Fibroblast of skin of right biceps (primary cell): ENCODE results near the gene CORO1C.

Experiments used
- DNase-seq: peaks from one replicate; pipeline ENCODE4 v3.0.0-alpha.2; 2013

Gene CORO1C

DNA sequence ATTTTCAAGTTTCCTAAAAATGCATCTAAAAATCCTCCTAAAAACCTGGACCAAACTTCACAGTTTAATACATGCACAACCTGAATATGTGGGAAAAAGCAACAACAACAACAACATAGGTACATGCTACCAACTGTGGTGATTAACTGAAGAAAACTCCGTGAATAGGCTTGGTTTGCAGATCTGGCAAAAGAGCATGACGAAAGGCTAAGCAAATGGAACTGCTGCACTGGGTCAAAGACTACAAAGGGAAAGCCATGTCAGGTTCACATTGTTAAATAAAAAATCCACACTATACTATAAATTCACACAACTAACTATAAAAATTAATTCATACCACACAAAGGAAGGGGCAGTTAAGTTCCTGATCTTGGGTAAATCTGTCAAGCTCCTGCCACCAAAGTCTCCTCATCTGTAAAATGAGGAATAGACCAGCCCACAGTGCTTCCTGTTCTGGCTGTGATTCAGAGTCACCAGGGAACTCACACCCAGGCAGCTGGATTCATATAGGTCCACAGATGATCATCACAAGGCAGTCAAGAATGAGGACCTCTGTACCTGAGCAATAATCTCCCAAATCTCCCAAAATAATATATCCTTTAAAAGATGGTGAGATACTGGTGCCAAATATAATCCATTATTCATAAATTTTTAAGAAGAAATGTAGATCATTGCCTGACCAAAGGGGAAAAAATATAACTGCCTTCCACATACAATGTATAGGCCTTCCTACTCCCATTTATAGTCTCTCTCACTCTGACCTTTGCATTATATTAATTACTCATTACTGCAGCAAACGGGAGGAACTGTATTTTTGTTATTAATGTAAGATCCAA, 7.0 kb downstream of the CORO1C start:
- DNase-seq, result peak; percentile 69

DNA sequence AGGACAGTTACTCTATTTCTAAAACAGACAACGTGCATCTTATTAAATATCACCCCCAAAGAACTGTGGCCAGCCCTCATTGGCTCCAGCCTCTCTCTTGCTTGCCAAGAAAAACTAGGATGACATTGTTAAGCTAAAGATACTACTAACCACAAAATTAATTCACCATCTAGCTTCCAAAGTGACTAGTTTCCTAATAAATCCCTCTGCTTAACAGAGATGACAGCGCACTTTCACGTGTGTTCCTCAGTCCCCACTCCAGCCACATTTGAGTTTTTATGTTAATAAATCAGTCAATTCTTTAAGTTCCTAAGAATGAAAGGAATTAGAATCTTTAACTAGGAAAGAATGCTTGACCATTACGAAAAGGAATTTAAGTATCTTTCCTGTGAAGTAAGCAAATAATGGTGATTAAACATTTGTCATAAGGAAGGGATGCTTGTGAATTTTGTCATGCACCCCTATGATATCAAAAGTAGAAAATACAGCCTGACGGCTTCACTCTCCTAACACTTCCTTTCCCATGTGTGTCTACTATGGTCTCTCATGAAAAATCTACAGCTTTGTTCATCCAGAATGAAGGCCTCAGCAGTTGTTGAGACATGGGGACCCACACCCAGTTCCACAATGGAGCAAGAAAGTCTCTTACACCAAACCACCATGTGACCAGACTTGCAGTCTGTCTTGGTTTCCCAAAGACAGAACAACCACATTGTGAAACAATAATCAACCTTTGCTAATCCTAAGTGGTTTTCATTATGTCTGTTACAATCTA, 8.1 kb downstream of the CORO1C start:
- peak; percentile 99 for DNase-seq

DNA sequence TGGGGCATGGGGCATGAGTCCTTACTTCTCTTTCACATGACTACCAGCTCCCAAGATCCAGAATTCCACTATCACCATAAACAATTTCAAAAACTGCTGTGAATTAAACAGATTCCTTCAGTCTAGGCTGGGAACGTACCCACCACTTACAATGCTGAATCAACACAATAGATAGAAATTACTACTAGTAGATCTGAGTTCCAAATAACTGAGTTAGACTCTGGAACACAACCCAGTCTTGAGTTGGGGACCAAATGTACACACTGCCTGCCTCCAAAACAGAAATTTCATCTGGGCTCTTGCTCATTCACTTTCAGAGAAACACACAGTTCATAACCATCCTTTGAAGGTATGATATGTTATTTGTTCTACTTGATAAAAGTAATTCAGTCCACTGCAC, 8.9 kb downstream of the CORO1C start:
- no peak for DNase-seq

DNA sequence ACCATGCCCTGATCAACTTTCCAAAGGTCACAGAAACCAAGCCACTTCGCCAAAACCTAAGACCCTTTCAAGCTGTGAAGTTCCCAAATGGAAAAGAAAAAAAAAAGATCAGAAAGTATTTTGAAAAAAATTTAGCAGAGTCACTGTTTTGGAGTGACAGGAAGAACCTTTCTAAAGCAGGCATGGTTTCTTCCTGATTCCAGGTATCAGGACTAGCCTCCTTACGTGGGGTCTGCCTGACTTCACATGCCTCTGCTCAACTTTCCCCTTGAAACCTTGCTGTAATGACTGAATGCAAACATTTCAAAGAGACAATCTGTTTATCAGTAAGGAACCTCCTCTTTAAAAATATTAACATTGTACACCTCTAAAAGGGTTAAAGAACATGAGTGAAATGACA, 9.5 kb downstream of the CORO1C start:
- DNase-seq, result no peak

DNA sequence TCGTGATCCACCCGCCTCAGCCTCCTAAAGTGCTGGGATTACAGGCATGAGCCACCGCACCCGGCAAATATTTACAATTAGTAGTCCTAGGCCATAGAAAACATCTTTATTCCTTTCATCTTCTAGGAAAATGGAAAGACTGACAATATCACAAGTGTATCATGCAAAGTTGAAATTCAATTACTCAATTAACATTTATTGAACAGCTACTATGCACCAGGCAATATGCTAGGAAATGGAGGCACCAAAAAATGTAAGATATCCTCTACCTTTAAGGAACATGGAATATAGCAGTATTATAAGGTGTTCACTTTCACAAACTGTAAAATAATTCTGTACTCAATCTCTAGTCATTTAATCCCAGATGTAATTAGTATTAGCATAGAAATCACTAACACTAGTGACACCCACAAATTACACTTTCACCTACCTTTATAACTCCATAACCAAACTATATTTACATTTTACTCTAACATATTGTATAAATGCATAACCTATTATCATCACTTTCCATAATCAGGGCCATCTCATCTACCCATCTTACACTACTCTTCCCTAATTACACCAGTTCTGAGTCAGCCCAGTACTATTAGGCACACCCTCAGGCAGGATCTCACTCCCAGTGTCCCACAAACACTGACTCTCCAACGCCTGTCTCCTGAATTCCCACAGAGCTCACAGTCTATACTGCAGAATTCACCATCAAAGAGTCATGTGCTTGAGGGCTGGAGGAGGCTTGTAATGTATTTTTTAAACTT, 10.4 kb downstream of the CORO1C start:
- peak; percentile 83 for DNase-seq

DNA sequence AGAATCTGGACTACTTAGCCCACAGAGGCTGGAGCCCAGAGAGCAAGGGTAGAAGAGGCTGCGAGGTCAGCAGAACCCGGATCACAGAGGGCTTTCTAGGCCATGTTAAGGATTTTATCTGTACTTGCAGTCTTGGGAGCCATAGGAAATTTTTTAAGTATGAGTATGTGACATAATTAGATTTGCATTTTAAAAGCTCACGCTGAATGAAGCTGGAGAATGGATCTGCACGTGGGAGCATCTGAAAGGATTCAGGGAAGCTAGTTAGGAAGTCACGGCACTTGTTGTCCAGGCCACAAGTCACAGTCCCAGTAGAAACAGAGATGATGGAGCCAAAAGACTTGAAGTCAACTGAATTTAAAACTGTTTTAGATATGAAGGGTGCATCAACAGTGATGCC, 14.1 kb downstream of the CORO1C start:
- DNase-seq, result peak; percentile 53

DNA sequence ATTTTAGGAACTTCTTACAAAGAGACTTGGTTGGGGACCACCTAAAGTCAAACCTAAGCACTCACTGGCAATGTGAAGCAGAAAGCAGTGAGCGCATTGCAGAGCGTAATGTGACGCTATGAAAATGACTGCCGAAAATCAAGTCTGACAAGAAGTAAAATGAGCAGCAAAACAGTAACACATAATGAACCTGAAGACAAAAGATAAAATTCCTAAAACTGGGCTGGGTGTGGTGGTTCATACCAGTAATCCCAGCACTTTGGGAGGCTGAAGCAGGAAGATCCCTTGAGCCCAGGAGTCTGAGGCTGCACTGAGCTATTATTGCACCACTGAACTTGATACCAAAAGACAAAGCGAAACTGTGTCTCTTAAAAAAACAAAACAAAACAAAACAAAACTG, 16.5 kb downstream of the CORO1C start:
- DNase-seq, result no peak

DNA sequence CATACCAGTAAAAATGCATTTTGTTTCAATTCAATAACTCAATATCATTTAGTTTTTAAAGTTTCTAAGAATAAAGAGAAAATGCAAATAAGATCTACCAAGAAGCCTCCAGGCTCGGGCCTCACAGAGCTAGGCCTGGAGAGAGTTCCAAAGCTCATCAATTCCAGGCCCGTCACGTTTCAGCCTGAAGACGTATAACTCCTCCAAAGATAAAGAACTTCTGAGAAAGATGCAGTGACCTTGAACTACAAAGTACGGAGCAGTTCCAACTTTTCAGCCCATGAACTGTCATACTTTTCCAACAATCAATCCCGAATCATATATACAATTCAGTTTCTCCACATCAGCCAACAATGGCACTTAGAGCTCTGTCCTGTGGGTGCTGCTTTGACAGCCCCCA, 17.8 kb downstream of the CORO1C start:
- no peak for DNase-seq

DNA sequence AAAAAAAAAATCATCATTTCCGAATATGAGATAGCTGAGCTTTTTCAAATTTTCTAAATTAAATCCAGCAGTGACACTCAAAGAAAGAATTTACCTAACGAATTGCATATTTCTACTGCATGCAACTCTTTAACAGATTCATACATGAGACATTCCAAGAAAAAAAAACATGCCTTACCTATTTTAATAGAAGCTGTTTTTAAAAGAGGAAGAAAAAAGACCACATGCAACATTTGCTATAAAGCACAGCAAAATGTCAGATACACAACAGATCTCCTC, 18.5 kb downstream of the CORO1C start:
- DNase-seq, result no peak

DNA sequence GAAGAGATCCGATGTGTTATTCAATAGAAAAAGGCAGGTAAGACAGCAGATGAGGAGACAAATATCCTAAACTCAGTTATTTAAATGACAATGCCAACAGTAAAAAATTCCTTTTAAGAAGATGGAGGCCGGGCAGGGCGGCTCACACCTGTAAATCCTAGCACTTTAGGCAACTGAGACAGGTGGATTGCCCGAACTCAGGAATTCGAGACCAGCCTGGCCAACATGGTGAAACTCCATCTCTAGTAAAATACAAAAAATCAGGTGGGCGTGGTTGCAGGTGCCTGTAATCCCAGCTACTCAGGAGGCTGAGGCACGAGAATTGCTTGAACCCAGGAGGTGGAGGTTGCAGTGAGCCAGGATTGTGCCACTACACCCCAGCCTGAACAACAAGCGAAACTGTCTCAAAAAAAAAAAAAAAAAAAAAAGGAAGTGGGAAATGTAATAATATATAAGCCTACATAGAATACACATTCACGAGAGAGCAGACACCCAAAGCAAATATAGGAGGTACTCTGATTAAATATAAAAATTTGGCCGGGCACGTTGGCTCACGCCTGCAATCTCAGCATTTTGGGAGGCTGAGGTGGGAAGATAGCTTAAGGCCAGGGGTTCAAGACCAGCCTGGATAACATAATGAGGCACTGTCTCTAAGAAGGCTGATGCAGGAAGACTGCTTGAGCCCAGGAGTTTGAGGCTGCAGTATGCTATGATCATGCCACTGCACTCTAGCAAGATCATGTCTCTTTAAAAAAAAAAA, 19.0 kb downstream of the CORO1C start:
- no peak for DNase-seq

DNA sequence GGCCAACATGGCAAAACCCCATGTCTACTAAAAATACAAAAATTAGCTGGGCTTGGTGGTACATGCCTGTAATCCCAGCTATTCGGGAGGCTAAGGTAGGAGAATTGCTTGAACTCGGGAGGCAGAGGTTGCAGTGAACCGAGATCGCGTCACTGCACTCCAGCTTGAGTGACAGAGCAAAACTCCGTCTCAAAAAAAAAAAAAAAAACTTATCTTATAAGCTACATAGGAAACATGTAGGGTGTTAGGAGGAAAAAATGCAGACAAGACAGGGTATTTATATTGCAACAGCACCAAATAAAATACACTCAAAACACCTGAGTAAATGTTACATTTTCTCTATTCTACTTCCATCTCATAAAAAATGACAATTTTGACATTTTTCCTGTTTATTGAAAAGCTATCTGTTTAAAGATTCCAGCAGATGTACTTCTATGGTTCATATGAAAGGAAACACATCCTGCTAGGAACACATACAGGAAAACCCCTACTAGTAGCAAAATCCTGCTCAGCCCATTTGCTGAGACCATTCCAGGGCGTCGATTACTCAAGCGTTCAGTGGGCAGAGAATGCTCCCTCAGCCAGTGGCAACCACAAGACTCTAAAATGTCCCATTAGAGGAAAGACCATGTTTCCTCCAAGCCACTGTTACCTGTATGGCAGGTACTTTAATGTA, 19.7 kb downstream of the CORO1C start:
- DNase-seq, result no peak

DNA sequence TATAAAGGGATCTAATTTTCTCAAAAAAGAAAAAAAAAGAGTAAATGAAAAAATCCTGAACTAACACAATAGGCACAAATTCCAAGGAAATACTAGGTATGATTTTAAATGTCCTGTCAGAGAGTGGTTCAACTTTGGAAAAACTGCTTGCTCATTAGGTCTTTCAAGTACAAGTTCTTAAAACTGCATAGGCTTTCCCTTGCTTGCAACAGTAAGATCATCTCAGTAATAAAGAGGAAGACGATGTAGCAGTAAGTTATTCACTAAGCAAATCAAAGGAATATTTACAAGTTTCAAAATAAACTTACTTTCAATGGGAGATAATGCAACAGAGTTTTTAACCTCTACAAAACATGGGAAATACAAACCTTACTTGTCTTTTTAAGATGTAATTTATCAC, 21.6 kb downstream of the CORO1C start:
- no peak for DNase-seq

DNA sequence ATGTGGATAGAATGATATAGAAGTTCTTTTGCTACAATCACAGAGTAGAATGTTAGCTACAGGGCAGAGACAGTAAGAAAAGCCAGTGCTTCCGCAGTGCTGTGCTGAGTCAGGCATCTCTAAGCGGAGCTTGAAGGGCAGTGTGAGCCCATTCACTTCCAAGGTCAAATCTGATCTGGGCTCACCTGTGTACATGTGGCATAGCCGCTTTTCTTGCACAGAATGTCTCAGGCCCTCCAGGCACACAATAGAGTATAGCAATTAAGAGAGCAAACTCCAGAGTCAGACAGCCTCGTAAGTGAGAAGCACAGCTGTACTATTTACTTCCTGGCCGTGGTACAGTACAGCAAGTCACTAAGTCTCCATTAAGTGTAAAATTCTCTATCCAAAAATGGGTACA, 26.8 kb downstream of the CORO1C start:
- DNase-seq, result no peak

DNA sequence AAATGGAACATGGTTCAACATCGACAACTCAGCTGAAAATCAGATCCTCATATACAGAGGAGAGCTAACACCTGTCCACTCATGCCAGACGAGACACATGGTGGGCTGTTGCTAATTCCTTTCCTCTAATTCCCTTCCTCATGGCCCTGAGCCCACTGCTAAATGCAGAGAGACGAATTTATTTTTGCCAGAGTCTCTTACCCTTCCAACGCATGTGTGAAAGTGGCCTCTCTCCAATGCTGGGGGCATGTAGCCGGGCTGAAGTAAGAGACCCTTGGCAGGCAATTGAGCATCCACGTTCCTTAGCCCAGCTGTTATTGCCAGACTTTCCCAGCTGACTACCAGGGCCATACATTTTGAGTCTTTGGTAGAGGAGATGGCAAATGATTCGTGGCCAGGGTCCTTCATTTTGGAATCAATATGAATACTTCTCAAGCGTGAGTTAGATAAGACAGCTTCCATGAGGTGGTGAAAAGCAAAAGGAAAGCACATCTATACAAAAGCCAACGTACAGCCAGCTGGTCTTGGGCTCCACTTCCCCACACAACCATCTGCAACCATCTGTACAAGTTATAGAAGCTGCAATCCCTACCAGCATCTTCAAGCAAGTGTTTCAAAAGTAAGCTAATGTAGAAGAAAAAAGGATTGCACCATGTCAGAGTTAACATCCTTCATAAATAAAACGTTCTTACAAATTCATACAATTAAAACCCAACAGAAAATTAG, 28.6 kb downstream of the CORO1C start:
- no peak for DNase-seq

DNA sequence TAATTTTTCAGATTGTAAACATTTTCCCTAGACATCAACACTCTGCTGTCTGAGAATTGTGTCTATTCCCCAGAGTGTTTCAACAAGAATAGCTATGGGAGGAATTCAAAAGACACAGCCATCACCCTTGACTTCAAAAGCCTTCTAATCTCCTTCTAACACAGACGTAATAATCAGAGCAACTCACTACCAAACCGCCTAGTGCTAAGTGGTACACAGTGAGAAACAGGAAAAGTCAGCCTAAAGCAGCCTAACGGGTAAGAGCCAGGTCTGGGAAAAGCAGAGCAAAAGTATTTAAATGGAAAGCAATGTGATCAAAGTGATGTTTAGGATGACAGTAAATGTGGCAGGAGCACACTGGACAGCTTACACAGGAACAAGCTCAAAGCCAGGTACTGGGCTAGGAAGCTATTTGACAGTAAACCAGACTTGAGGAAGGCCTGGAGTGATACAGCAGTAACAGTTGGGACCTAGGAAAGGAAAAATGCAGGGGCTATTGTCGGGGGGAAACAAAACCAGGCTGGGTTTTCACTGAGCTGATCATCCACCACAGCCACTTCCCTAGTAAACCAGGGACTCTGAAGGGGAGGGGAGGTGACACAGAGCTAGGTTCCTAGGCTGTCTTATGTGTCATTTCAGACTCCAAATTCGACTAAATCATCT, 29.4 kb downstream of the CORO1C start:
- peak; percentile 62 for DNase-seq

DNA sequence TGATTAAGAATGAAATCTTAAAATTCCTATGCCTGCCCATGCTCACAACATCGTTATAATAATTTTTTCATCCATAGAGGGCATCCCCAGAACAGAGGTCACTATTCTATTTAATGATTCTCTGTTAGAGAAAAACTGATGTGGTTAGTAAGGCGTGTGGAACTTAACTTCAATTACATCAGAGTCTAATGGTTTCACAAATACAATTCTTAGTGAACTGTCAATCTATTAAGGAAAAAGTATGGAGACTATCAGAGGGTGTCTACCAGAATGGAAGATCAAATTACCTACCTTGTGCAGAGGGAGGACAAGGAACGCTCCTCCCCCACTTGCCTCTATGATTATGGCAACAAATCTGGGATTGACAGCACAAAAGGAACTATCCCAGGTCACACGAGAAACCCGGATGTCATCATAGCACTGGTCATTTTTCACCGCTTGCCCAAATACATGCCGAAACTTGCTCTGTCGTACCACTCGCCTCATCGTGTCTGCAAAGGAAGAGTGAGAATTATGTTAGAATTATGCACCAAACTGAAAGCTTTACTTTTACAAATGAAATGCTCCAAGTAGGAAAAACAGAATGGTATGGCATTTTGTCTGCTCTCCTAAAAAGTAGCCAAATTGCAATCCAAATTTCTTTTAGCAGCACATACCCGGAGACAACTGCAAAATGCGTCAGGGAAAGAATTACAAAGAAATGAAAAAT, 30.3 kb downstream of the CORO1C start:
- no peak for DNase-seq

DNA sequence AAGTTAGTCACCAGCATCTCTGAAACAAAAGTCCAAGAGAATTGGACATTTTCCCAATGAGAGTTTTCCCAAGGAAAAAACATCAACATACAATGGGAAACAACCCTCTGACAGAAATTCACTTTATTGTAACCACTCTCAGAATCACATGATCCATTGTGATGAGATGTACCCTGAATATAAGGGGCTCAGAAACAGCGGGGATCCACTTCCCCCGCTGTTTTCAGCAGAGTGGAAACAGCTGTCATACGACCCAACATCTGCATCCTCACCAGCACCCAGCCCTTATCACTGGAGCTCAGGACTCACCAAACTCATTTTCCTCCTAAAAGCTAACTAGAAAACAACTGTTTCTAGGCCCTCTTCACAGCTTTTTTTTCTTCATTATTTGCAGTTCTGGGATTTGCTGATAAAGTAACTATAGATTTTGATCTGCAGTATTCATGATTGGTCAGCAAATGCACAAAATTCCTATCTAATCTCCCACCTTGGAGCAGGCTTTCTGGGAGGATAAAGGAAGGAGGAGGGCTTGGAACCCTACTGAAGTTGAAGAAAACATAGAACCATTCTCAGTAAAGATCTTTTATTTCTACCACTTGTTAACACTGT, 31.3 kb downstream of the CORO1C start:
- no peak for DNase-seq

DNA sequence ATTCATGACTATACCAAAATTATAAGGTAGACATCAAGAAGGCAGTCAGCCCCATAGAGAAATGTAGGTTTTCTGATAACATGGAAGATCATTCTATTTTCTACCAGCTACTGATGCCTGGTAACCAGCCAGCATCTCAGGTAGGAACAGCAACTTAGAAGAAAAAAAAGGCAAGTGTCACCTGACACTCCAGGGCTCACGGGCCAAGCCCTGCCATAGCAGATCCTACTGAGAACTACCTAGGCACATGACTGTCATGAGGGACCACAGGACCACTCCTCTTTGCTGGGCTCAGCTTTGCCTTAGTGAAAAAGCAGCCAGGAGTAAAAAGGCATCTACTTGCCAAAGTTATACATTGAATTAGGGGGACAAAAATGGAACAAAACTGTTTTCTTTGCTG, 33.4 kb downstream of the CORO1C start:
- DNase-seq, result no peak

DNA sequence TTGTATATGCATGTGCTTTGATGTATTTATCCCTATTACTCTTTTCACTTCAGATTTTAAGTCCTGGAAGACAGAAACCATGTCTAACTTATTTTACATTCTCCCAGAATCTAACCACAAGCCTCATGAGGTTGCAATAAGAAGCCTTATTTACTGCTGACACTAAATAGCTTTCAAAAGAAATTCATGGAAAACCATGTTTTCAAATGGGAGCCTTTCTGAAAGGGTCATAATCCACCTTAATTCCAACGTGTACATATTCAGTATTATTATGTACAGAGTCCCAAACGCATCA, 34.4 kb downstream of the CORO1C start:
- no peak for DNase-seq
